Forelimb muscle (tissue), 1 donor: Measurements from ENCODE around the gene SMIM36. TPM values are rescaled to one million over a fixed set of nuclear protein-coding genes. Genes with fewer than 3 reads are reported as not detected.
"Not testable (repeated sequence)": the region's sequence is repeated elsewhere in the genome, so short reads cannot be mapped to it uniquely, and the experiment has no call there.

Experiments
- DNase-seq: peaks from one replicate; pipeline ENCODE4 v3.0.0-alpha.2; 2013; ENCODE audit warnings: low read depth
- polyA plus RNA-seq: library from polyadenylated mRNA; unstranded; fragments of 120-200 nt; gene quantifications from one replicate; pipeline ENCODE4 v1.2.1, GENCODE V29; 2013; ENCODE audit not compliant: insufficient read length

The SMIM36 gene
- polyA plus RNA-seq, 1 donor, result 0.15 TPM

DNA sequence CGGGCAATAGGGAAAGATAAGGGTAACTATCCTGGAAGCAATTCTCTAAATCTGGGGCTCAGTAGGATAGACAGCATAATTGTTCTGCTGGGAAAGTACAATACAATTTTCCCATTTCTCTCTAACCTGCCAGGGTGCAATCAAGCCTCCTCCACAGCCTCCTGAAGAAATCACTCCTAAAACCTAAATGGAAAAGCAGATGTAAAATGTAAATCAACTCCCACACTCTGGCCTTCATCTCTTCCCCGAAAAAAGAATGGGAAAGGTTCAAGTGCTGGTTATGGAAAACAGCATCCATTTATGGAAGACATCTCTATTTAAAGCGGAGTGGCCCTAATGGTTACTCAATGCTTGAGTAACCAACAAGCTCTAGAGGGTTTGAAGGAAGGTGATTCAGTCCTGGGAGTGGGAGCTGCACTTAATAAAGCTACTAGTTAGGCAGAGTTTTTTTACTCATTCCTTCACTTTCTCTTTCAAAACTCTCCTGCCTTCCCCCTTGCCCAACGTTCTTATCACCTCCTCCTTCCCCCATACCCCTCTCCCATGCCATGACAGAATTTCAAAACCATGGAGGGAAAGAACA, 94.7 kb downstream of the SMIM36 start:
- DNase-seq, result no peak

DNA sequence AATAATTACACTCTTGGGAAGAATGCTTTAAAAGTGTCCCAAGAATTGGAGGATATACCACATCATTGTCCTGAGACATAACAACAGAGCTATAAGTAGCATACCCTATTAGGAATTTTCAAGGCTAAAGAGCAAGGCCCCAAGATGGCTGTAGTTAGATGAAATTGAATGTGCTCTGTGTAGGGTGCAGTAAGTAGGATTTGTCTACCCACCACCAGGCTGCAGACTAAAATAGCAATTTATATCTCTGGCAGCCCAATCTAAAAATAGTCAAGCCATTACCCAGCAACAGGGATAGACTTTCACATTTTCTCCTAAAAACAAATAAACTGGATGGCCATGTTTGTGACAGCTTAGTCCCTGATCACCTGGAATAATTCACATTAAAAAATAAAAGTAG, 95.3 kb downstream of the SMIM36 start:
- DNase-seq, result no peak

DNA sequence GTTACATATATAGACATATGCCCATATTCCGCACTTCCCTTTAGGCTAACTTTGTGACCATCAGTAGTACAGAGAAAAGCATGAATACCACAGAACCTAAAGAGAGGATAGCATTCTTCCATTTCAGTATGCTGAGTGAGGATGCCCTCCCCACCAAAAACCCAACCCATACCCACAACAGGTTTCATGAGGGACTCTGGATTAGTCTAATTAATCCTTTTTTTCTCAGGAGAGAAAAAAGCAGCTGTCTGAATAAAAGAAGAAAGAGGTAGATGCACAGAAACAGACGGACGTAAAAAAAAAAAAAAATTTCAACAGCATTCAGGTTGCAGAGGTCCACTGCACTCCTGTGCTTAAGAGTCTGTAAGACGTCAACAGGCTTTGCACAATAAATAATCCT, 96.3 kb downstream of the SMIM36 start:
- DNase-seq, result no peak

DNA sequence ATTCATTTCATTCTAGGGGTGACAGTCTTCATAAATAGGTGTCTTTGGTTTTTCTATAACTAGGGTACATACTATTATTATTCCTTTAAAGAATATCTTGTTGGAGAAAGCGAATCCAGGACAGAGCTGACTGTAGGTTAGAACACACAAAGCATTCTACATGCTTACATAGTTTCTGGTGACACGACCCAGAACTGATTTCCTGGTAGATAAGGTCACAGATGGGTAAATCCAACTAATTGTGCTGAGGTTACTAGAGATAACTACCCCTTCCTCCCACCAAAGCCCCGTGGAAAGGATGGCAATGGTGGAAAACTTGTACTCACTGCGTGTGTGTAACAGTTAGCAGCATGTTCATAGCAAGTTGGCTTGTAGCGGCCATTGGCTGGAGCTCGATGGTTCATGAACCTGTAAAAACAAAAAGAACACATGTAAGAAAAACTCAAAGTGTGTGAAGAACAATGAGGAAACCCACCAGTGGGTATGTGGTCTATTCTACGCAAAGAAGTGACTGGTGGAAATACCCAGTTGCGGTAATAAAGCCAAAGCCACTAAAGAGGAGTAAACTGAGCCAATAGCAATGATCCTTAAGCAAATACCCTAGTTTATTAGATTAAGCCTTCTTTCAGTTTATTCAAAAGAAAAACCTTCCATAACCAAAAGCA, 97.3 kb downstream of the SMIM36 start:
- DNase-seq, result no peak

DNA sequence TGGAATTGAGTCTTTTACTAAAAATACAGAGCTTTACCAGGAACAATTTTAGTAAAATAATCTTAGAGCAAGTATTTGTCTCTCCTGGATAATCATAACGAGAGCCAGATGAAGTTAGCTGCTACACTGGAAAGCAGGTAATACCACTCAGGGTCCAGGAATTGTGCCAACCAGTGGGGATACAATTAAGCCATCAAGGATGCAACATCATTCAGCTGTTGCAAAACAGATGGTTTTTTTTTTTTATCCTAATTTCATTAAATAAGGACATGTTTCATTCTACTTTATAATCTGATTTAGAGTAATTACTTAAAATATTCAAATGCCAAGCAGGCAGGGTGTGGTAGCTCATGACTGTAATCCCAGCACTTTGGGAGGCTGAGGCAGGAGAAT, 99.8 kb downstream of the SMIM36 start:
- no peak for DNase-seq

DNA sequence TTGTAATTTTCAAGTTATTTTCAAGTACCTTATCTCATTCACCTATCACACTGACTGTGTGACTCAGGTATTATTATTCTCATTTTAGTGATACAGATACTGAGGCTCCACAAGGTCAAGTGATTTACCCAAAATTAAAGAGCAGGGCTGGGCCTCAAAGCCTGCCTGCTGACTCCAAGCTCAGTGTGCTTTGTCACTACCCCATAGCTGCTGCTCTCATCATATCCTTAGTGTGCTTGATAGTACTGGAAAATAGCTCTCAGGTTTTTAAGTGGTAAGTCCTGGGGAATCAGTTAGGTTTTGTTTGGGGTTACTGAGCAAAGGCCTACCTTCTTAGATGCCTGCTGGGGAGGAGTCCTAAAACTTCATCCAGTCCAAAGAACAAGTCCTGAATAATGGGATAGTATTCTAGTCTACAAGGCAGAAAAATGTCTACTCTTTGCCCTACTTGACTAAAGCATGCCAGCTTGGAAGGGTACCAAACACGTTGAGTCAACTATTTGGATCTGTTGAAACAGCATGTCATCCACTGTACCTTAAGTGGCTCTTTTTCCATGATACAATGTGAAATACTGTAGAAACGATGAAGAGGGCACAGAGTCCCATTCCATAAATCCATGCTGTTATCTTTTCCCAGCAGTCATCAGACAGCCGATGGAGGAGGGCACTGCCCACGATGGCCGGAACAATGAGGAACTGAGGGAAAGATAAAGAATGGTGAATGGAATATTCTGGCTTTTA, 100.4 kb downstream of the SMIM36 start:
- DNase-seq, result no peak

DNA sequence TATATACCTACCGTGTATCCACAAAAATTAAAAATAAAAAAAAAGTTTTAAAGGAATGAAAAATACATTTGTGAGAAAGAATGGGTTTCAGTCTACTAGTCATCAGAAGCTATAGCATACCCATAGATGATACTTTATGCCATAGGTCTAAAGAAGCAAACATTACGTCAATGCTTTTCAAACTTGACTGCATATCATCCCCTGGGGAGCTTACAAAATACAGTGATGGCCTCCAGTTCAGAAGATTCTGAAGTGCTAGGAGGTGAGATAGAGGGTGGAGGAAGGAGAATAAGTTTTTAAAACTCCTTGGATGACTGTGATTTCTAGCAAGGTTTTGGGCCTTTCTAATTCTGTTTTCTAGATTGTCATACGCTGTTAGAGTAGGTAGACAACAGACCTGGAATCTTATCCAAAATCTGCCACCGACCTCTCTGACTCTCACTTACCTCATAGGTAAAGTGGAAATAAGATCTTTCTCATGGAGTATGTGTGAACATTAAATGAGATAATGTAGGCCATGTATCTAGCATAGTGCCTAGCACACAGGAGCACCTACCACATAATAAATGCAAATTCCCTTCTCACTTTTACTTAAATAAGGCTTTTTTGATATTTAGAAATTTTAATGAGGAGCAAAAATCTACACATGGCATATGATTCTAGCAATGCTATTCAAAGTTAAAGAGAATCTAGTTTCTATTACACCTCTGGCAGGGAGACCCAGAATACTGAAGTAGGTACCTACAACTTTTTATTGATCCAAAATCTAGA, 102.0 kb downstream of the SMIM36 start:
- DNase-seq, result no peak

DNA sequence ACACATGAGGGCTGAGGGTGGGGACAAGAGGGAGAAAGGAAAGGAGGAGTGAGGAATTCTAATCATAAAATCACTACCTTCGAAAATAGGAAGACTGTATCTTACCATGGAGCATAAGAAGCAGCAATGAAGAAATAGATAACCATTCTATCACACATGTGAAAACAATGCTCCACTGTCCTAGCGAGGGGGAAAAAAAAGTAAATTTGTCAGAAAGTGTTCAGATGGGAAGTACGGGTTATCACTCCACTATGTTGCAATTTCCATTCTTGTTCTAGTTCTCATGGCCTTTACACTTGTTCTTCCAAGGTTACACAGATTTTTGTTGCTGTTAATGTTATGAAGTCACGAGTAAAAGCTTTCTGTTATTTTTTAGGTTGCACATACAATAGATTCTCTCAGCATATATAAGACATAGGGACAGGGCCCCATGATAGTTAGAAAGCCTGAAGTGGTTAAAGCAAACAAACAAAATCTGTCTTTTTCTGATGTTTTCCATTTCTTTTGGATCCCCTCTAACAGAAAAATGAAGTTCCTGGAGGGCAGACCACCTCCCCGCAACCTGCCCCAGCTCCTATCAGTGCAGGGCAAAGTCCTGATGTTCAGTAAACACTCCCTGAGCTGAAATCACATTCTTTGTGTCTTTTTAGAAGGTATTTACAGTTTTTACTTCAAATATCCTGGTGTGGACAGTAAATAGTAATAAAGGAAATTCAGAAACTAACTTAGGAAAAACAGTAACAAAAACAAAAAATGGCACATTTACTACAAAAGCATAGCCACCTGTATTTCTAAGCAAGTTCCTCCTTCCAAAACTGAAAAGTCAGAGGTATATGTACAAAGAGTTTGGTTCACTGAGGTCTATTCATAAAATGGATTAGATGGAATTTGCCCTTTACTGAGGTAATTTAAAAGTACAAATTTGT, 103.3 kb downstream of the SMIM36 start:
- DNase-seq, result no peak

DNA sequence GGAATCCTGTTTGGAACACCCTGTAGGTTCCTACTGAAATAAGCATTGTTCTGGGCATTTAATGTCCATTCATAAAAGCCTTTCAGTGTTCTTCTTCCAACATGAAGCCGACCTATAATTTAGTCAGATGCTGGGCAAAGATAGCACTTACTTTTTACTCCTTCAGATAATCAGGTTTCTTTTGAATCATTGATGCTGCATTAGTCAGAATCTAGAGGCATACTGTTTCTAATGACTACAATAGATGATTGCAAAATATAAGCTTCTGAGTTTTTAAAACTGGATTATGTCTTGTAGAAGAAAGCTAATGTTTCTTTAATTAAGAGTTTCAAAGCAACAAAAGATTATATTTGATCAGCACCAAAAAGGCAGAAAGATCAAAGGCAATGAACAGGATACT, 105.7 kb downstream of the SMIM36 start:
- no peak for DNase-seq

DNA sequence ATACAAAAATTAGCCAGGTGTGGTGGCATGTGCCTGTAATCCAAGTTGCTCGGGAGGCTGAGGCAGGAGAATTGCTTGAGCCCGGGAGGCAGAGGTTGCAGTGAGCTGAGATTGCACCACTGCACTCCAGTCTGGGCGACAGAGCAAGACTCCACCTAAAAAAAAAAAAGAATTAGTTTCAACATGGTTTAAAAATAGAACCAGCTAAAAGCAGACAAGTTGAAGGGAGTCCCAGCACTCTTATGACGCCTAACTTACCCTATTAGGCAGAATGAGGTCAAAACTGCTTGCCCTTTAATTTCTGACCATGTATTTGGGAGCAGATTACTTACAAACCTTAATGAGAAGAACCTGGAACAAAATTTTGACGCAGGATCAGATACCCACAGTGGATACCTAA, 107.1 kb downstream of the SMIM36 start:
- DNase-seq, result not testable (repeated sequence)

DNA sequence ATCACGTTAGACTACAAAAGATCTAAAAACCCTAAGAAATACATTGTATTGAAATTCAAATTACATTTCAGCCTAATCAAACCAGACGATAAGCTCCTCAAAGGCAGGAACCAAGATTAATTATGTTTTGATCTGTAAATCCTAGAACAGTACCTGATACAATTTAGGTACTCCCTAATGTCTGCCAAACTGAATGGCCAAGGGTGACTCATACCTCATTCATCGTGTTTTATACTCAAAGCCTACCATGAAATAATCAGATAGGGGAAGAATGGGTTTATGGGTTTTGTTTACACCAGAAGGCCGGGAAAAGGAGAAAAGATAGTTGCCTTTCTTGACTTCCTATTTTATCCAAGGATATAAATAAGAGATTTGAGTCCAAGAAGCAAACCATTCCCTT, 108.9 kb downstream of the SMIM36 start:
- DNase-seq, result no peak

Other genes with a start within 250 kb of the SMIM36 start
- gene HLF, start 246.5 kb downstream of the SMIM36 start, polyA plus RNA-seq, result 4.9 TPM
- 14.0 TPM for gene MMD, start 89.6 kb downstream of the SMIM36 start, polyA plus RNA-seq
- gene TMEM100, start 211.4 kb upstream of the SMIM36 start, polyA plus RNA-seq, result 8.0 TPM
- 11.6 TPM for gene PCTP, start 239.6 kb upstream of the SMIM36 start, polyA plus RNA-seq